Erythroblast (primary cell): ENCODE data around the gene RGSL1.

Experiments
- GATA1 ChIP-seq: IDR thresholded peaks from 2 replicates; pipeline ENCODE4 v1.6.1; 2011; ENCODE audit warnings: low read depth, mild to moderate bottlenecking, control low read depth, low read length, moderate library complexity
- POLR2A ChIP-seq: IDR thresholded peaks from 2 replicates; pipeline ENCODE4 v1.6.1; 2011; ENCODE audit warnings: mild to moderate bottlenecking, low read length

DNA sequence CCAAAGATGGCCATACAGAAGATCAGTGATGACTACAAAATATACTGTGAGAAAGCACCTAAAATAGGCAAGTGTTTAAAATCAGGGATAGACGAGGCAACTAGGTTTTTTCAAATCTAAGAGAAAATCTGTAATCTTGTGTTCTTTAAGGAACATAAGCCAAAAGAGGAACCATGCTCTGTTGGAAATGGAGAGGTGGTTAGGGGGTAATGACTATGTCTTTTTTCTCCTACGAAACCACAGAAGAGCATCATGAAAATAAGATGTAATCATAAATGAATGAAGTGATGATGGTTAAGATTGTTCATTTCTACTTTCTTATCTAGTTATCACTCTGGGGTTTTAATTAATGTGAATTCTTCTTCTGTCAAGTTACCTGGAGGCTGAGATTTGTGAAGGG is 43.1 kb downstream of the RGSL1 start:
- no peak for TF ChIP-seq POLR2A
- no peak for TF ChIP-seq GATA1
